GM18505 (cell line): ENCODE results near the gene CDRT4.

Experiments used
- ATAC-seq: cut with Tn5 transposase; IDR thresholded peaks from one replicate; pipeline ENCODE4 v1.9.1; 2021; ENCODE audit not compliant: unreplicated experiment
- POLR2A ChIP-seq: IDR thresholded peaks from 4 replicates; pipeline ENCODE4 v1.6.1; 2011; ENCODE audit warnings: borderline replicate concordance; ENCODE audit not compliant: insufficient read depth, insufficient read length; ENCODE audit errors: extremely low read depth

Gene CDRT4

DNA sequence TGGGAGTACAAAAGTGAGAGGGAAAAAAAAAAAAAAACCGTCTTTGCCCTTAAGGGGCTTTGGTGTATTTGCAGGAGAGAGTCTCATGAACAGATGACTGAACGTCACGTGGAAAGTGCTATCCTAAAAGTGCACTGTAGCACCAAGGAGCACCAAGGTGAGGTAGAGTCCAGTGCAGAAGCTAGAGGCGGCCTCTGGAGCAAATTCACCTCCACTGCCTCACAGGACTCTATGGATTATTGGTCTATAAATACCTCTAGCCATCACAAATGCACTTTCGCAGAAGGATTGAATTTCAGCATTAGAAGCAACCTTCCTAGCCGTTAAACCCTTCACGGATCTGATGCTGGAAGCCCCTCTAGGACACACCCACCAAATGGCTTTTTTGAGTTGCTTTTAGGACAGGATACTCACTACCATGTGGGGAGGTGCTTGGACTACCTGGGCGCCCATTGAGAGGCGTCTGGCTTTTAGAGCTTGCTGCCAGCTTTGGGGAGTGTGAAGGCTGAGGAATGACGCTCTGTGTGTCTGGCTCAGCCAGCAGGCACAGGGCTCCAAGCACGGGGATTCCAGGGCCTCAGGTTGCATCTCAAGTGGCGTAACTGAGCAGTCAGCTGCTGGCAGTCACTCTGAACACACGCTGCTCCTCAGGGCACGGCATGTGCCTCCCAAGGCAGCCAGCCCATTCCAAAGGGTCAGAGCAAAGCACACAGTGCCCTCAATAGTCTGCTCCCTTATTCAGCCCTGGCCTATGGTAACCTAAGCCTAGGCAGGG is 52.7 kb downstream of the CDRT4 start:
- ATAC-seq, result no peak
- TF ChIP-seq POLR2A, result no peak

DNA sequence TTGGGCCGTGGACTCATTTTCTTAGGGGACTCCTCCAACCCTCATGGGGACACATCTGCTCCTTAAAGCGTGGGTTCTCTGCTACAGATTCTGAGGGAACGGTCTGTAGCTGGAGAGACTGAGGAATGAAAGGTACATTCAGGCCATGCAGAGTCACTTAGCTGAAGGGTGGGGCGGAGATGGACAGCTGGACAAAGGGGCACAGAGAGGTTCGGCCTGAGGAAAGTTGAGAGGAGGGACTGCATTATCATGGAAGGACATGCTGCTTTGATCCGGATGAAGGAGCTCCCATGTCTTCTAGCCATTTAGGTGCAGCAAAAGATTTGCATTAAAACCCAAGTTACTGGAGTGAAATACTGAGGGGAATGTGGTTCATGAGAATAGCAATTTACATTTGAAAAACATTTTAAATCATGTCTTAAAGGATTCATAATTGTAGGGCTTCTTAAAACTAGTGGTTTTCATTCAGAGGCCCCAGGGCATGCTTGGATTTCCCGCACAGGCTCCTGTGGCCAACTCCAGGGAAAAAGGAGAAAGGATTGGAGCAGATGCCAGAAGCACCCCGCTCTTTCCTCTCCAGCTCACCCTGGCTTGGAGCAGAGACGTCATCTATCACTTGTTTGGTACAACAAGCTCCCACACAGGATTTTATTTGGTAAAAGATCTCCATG is 54.2 kb downstream of the CDRT4 start:
- no peak for TF ChIP-seq POLR2A
- ATAC-seq, result no peak

DNA sequence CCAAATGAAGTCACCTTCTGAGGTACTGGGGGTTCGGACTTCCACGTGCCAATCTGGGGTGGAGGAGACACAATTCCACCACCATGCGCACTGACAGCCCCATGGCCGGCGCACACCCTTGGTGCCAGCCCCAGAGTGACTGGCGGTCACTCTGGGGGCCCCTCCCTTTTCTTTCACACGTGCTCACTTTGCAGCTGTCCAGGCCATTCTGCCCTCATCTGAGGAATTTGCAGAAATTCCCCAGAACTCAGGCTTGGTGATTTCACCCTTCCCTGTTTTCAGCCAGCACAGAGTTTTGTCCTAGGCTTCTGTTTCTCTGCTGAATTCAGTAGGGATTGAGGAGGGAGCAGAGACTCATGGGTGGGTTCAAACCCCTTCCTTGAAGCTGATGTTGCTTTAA is 54.8 kb downstream of the CDRT4 start:
- ATAC-seq, result no peak
- no peak for TF ChIP-seq POLR2A

DNA sequence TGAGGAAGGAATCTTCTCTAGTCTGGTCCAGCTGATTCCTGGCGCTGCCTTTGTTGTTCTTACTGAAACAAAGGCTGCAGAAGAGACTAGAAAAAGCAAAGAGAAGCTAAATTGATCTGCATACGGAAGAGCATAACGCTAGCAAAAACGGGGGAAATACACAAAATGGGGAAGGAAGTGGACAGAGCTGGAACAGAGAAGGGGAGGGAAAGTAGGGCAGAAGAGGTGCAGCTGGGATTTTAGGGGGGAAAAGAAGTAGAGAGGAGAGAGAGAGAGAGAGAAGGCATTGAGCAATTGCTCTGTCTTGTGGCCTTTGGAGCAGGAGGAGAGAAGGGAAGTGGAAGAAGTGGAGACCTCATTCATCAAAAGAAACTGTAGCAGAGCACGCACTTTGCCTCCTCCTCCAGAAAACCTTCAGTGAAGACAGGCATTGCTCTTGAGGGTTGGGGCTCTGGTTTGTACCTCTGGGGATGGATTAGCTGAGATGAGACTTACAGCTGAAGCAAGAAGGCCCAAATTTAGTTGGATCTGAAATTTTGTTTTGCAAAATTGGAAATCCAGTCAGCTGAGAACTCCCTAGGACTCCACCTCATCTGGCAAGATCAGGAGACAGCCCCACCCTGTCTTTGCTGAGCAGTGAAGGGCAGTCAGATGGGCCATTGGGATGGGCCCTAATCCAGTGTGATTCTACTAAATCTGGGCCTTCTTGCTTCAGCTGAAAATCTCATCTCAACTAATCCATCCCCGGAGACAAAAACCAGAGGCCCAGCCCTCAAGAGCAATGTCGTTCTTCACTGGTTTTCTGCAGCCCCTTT is 55.8 kb downstream of the CDRT4 start:
- no peak for ATAC-seq
- TF ChIP-seq POLR2A, result no peak

DNA sequence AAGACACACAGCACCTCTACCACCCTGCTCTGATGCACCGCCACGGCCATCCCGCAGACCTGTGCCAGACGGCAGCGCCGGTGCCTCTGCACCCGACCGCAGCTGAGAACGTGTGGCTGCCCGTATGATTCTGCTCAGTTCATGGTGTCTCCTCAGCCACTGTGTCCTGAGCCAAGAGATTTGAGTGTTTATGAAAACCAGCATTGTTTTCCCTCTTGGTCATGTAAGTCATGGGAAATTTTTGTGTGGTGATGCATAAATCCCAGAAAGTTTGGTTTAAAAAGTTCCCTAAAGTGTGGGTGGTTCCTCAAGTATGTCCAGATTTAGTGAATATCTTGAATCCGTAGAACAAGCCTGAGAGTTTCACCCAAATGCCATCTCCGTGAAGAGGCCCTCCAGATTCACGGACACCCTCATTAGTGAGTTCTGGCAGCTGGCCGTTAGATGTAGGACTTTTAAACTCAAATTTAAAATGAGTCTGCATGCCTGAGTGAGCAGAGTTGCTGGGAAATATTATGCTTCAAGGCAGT is 57.6 kb downstream of the CDRT4 start:
- no peak for ATAC-seq
- no peak for TF ChIP-seq POLR2A

DNA sequence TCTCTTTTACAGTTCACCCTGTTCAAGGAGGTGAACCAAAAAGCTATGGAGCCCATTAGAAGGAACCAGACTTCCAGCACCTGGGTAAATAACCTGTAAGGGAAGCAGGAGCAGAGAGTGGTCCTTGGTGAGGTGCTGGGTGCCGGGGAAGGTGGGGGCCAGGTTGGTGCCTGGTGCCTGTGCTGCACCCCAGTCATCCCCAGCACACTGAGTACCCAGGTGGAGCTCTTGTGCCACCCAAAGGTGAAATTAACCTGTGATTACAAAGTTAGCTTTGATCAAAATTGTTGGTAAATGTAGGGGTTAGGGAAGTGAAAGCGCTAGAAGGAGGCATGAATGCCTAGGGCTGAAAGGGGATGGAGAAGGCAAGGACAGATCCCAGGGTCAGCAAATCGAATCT is 58.6 kb downstream of the CDRT4 start:
- no peak for ATAC-seq
- TF ChIP-seq POLR2A, result no peak

DNA sequence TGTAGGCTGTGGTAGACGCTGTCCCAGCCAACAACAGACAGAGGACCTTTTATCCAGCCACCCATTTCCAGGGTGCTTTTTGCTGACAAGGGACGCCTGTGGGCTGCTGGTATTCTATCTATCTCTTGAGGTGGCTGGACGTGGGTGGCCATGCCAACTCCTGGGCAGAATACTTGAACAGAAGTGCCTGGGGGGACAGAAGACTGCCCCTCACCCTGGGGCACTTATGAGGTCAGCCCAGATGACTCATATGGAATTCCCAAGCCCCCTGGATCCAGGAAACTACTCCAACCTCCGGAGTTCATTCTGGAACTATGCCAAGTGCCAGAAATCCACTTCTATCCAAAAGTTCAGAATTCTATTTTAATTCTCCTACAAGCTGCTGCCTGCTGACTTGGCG is 61.3 kb downstream of the CDRT4 start:
- TF ChIP-seq POLR2A, result no peak
- ATAC-seq, result no peak

DNA sequence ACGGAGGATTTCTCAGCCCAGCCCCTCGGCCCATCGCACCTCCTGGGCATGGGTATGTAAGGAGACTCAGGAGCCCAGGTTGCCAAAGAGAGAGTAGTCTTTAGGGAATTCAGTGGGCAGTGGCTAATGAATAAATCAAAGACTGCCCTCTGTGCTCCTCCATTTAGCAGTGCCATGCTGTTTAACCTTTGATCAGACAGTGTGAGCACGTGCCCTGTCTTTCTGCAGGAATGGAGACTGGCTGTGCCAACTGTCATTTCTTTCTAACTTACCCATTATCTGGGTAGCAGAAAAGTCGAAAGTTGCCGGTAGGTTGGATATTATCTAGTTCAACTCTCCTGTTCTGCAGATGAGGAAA is 62.4 kb downstream of the CDRT4 start:
- ATAC-seq, result no peak
- no peak for TF ChIP-seq POLR2A

DNA sequence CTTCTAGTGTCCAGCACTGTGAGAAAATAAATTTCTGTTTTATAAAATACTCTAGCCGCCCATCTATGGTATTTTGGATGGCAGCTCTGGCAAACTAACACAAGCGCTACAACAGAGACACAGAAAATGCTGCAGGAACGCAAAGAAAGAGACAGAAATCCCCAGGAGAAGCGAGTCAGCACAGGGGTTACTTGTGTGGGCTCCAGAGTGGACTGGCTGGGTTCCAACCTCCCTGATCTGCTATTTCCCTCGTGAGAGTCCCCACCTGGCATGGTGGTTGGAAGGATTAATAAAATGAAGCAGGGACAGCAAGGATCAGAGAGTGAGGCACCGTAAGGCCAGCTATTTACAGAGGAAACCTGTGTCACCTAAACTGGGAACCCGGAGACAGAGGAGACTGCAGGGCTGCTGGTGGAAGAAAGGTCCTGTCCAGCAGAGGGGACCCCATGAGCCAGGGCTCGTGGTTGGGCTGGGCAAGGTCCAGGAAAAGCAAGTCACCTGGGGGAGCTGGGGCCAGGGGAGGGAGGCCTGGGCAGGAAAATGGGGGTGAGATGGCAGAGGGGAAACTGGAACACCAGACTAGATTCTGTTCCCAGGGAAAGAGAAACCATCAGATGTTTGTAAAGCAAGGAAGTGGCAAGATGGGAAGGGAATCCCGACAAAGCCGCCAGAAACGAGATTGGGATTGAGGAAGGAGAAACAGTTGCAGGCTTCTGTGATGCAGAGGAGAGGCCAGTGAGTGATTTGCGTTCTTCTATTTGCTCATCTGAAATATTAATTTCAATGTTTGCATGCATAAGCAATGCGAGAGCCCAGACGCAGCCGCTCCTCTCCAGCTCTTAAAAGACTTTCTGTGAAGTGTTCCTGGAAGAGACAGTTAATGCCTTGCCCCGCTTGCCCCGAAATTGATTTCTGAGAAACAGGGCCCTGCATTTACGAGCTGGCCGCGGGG is 63.0 kb downstream of the CDRT4 start:
- no peak for TF ChIP-seq POLR2A
- ATAC-seq, result no peak

DNA sequence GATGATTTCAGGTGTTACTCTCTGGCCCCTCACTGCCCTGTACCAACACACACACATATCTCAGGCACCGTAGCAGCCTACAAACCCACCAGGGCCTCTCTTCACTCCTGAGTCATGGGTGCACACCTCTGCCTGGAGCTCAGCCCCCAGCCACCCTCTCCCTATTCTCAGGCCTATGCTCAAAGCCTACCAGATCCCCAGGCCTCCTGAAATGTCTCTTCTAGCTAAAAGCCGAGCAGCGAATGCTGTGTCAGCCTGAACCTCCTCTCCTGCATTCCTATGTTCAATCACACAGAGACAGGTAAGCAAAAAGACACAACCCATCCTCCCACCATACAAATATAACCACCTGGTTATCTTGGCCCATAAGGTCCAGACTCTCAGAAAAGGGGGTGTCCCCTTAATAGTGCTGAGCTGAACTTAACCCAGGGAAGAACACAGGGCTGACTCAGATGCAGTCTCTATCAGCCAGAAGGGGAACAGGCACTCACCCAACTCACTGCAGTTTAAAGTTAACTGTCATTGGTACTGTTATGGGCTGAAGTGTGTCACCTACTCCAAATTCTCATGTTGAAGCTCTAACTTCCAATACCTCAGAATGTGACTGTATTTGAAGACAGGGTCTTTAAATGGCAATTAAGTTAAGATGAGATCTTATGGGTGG is 64.0 kb downstream of the CDRT4 start:
- ATAC-seq, result no peak
- no peak for TF ChIP-seq POLR2A

DNA sequence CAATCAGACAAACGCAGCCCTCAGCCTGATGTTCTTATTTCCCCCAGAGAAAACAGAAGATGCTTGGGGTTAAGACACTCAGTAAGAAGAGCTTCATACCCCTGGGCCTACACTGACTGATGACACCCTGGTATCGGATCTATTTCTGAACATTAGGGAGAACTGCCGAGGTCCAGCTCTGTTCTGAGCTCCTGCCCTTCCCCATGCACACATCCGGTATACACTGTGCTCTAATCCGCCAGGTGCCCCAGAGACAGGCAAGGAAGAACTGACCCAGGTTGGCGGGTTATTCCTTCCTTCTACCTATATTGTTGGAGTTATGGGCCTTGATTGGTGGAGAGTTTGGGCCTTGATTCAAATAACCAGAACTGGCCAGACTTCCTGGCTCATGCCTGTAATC is 68.0 kb downstream of the CDRT4 start:
- no peak for TF ChIP-seq POLR2A
- no peak for ATAC-seq

DNA sequence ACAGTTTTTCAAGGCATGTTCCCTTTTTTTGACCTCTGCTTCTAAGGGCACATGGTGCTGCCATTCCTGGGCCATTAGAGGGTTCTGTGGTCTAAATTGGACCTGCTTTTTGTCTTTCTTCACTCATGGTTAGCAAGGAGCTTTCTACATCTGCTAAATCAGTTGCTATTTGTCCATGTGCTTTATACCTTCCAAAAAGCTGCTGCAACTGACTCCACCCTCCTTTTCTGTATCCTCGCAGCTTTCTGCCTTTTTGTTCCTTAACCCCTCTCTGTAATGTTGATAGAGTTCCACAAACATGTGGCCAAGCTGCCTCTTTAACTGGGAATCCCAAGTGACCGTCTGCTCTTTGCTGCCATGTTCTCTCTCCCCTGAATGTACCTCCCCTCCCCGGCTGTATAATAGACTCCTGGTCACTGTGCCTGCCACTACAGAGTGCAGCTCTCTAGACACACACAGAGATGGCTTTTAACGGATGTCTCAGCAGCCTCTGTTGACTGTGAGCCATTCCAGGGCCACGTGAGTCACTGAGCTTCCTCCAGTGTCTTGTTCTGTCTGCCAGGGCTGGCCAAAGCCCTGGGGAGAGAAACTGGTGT is 68.6 kb downstream of the CDRT4 start:
- ATAC-seq, result no peak
- no peak for TF ChIP-seq POLR2A

DNA sequence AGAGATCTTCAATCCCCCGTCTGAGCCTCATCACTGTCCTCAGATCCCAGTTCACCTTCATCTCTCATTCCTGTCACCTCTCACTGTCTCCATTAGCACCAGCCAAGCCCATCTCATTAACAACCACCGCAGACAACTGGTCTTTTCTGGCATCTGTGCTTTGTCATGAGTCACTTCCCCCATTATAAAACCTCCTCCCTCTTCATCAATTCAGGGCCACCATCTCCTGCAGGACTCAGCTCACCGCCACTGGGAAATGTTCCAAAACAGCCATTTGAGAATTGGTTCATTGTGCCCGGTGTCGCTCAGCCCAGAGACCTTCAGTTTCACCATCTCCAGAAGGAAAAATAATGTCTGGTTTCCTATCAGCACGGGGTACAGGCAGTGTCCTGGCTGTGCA is 69.1 kb downstream of the CDRT4 start:
- ATAC-seq, result no peak
- no peak for TF ChIP-seq POLR2A

DNA sequence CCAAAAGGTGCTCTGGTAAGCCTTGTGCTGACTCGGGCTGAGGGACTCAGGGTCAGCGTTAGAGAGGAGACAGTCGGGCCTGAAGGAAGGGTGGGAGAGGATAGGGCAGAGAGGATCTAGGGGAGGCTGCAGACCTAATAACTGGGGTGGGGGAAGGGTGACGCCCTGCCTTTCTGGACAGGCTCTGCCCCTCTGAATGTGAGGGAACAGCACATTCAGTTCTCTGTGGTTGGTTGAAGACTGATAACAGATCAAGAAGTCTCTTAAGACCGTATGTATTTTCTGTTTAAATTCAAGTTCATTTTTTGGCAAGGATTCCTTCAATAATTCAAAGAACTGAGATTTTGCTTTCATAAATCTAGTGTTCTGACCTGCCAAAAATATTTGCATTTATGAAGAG is 69.8 kb downstream of the CDRT4 start:
- no peak for TF ChIP-seq POLR2A

More for the DNA sequence above, 69.8 kb downstream of the CDRT4 start:
- ATAC-seq, result no peak
